Sciatic nerve (tissue), 2 donors: ENCODE results near the gene TTC27. TPM values are rescaled to one million over a fixed set of nuclear protein-coding genes. Genes with fewer than 3 reads are reported as not detected.
"Not testable (repeated sequence)": the region's sequence is repeated elsewhere in the genome, so short reads cannot be mapped to it uniquely, and the experiment has no call there.

Experiments
- ATAC-seq: fragments of 200-7000 bp; cut with Tn5 transposase; one replicate; pipeline ENCODE4 v1.9.1; 2020; ENCODE audit warnings: mild to moderate bottlenecking, moderate library complexity
- DNase-seq: peaks from one replicate; pipeline ENCODE4 v3.0.0-alpha.2; 2020; ENCODE audit warnings: low spot score
- intact Hi-C: fragments of 100-400 bp; cut with DNase I; formaldehyde crosslinking; loops from one replicate; pipeline ENCODE4 v1.14.2; 2022
- total RNA-seq: library from RNA; stranded (reverse); fragmentation: NEBNext Ultra II Directional; extraction: Animal tissue kit (Norgen Biotek cat#: 25700); gene quantifications from one replicate; pipeline ENCODE4 v1.2.1, GENCODE V29; 2021
- donor health status: DM: no; HTN: no; CAD: no.
- donor health status: DM: no; HTN: no; CAD: no.

Gene TTC27
- 19.0 TPM for total RNA-seq

DNA sequence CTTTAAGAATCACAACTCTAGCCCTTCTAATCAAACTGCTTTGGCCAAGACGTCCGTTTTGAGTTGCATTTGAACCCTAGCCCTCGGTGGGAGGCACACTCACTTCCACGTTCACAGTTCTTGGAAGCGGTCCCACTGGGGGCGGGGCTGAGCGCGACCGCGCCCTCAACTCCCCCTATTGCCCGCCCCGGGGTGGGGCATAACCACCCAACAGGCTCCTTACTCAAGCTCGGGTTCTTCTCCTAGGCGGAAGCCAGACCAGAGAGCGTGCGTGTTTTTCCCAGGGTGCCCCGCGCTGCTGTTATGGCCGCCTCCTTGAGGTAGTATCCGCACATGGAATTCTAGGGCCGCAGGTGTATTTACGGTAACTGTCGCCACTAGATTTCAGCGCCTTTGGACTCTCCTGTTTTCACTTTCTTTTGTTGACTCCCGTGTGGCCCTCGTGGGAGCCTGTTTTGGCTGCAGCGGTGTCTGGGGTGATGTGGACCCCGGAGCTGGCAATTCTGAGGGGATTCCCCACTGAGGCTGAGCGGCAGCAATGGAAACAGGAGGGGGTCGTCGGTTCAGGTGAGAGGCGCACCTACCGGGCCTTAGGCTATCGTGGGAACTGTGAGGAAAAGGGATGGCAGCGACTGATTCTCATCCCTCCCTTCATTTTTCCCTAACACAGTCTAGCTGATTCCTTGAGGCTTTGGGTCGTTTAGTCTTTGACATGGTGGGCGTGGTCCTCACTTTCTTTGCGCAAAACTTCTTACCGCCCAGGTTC is at the start of gene TTC27:
TTC27 (plus strand) TSS at position 237 of the 766 bp plus-strand sequence; CDS start at position 480, 243 bp downstream.
- DNase-seq: peak; percentile 97
- peak; percentile 100 for ATAC-seq

GRCh38 chr2:32591669-32592463 is 36.0 kb upstream of the TTC27 start:
- intact Hi-C loops: no loop called here
- ATAC-seq (no peak), DNase-seq (no peak)

More for the DNA sequence above, at the start of gene TTC27:
- intact Hi-C loops: no loop called here

DNA sequence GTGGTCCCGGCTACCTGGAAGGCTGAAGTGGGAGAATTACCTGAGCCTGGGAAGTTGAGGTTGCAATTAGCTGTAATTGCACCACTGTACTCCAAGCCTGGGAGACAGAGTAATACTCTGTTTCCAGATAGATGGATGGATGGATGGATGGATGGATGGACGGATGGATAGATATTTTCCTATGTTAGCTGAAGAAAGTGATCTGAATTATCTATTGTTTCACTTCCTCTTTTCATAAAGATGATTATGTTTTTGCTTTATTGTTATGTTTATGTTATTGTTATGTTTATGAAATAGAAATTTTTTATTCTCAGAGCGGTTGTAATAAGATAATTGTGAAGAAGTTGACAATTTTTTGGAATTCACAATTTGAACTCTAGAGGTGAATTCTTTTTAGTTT is 33.3 kb upstream of the TTC27 start:
- no peak for ATAC-seq
- DNase-seq: no peak
- intact Hi-C loops: no loop called here

DNA sequence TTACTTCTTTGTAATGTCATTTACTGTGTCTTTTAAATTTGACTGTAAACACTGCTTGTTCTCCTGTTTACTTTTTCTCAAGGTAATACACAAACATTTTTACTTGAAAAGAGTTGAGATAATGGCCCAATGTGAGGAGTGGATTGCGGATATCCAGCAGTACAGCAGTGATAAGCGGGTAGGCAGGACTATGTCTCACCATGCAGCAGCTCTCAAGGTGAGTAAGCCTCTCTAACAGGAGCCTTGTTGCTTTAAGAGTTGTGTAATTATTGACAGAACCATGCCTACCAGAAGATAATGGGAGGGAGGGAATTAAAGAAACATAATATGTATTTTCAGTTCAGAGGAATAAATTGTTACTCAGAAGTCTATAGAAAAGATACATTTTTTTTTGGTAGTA is 16.5 kb upstream of the TTC27 start:
- intact Hi-C loops: no loop called here
- DNase-seq (no peak), ATAC-seq (no peak)

DNA sequence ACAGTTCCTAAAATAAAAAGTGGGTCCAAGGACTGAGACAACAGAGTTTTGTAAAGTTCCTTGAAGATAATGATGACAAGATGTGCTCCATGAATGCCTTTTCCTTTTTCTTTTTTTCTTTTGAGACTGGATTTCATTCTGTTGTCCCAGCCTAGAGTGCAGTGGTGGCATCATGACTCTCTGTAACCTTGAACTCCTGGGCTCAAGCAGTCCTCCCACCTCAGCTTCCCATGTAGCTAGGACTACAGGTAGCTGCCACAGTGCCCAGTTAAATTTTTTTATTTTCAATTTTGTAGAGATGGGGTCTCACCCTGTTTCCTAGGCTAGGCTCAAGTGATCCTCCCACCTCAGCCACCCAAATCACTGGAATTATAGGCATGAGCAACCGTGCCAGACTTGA is 16.1 kb upstream of the TTC27 start:
- ATAC-seq: no peak

DNA sequence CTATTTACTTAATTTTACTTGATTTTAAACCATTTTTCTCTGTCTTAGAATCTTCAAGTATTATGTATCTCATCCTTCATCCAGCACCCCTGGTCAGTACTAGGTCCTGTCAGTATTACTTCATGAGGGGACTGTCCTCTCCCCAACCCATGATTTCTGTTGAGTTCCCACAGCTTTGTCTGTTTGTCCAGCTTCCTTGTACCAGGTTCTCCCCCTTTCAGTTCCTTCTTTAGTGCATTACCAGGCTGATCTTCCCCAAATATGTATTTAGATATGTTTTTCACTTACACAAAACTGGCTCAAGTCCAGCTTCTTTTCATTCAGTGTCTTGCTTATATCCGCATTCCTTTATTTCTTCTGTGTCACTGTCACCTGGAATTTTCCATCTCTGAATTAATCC is 13.8 kb upstream of the TTC27 start:
- ATAC-seq: no peak
- DNase-seq: no peak
- intact Hi-C loops: no loop called here

More for the DNA sequence above, 16.1 kb upstream of the TTC27 start:
- DNase-seq: no peak
- intact Hi-C loops: no loop called here

- intact Hi-C loops: no loop called here
- no peak for ATAC-seq
Observed at GRCh38 chr2:32617599-32618189, 10.2 kb upstream of the TTC27 start.

GRCh38 chr2:32622570-32623310 is 5.1 kb upstream of the TTC27 start:
- intact Hi-C loops: no loop called here
- no peak for DNase-seq
- ATAC-seq: peak; percentile 56

More at GRCh38 chr2:32617599-32618189, 10.2 kb upstream of the TTC27 start:
- DNase-seq: no peak

DNA sequence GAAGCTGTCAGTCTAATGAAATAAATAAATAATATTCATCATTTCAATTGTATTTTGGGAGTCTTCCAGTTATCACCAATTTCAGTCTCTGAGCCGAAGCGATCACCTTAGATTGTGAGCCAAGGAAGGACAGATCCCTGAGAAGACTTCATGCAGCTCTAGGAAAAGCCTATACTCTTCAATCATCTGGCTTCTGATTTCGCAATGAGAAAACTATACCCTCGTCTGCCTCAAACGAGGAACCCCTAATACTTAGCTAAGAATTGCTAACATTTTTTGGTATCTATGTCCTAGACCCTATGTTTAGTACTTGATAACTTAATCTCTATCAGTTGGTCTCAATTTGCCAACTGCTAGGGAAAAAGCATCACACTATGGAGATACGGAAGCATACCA is 4.5 kb upstream of the TTC27 start:
- intact Hi-C loops: no loop called here
- ATAC-seq (no peak), DNase-seq (no peak)

DNA sequence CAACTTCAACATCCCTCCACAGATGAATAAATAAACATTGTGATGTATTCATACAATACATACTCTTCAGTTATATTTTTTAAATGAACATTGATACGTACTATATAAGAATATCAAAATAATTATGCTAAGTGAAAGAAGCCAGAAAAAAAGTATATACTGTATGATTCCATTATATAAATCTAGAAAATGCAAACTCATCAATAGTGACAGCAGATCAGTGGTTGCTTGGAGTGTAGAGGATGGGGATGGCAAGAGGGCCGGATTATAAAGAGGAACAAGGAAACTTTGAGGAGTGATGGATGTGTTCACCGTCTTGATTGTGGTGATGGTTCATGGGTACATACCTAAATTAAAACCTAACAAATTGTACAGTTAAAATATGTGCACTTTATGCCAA is 3.0 kb upstream of the TTC27 start:
- no peak for ATAC-seq
- no peak for DNase-seq
- intact Hi-C loops: no loop called here

DNA sequence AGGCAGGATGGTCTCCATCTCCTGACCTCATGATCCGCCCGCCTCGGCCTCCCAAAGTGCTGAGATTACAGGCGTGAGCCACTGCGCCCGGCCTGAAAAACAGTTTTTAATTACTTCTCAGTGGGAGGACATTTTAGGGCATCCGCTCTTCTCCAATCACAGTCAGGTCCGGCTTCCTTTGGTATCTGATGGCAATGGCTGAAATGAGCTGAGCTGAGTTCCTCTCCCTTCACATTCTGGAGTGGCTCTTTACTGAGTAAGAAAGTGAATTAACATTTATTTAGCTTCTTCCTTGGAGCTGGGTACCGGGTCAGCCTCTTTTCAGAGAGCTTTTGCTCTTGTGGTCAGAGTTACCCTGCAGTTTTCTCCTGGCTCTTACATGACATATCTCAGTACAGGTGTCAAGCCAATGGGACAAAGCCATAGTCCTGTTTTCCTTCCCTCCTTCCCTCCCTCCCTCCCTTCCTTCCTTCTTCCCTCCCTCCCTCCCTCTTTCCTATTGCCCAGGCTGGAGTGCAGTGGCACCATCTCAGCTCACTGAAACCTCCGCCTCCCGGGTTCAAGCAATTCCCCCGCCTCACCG is 1.1 kb upstream of the TTC27 start:
- no peak for DNase-seq
- no peak for ATAC-seq
- intact Hi-C loops: no loop called here

- peak; percentile 74 for ATAC-seq
- intact Hi-C loops: no loop called here
Observed at GRCh38 chr2:32627441-32627813, 423 bp upstream of the TTC27 start.

DNA sequence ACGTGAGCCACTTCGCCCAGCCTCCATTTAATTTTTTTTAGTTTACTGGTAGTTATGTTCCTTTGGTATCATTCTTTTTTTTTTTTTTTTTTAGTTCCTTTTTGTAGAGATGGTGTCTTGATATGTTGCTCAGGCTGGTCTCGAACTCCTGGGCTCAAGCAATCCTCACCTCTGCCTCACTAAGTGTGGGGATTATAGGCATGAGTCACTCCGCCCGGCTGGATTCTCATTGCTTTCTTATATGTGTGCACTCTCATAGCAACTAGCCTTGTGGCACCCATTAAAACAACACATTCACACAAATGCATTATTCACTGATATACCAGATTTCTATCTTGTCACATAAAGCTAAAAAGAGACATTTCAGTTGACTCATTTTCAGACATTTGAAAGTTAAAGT is 4.2 kb downstream of the TTC27 start:
- intact Hi-C loops: no loop called here
- no peak for DNase-seq
- no peak for ATAC-seq

More at GRCh38 chr2:32627441-32627813, 423 bp upstream of the TTC27 start:
- no peak for DNase-seq

GRCh38 chr2:32633040-32633439 is 5.2 kb downstream of the TTC27 start:
- intact Hi-C loops: no loop called here
- ATAC-seq (no peak), DNase-seq (no peak)

- DNase-seq, intact Hi-C loops, ATAC-seq: not testable (repeated sequence)
Observed at GRCh38 chr2:32638548-32638947, 10.7 kb downstream of the TTC27 start.

- DNase-seq (no peak), ATAC-seq (no peak)
- intact Hi-C loops: no loop called here
Observed at GRCh38 chr2:32641180-32641579, 13.3 kb downstream of the TTC27 start.

DNA sequence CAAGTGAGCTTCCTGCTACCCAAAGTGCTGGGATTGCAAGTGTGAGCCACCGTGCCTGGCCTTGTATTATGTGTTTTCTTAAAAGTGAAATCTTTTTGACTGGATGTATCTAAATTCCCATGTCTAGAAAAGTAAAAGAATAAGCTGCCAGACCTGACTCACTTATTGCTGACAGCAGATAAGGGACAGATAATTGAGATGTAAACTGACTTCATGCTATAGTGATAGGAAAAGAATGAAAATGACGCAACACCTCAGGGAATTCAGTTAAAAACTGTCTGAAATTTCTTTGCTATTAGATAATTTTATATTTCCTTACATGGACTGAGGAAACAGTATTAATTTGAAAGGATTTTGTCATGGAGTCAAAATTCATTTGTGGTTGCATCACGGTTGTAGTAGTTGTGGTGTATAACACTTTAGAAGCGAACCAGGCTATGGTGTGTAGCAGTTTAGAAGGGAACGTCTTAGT is 19.4 kb downstream of the TTC27 start:
- no peak for ATAC-seq

GRCh38 chr2:32652555-32653209 is 24.8 kb downstream of the TTC27 start:
- intact Hi-C loops: no loop called here
- DNase-seq: no peak
- ATAC-seq: no peak

More for the DNA sequence above, 19.4 kb downstream of the TTC27 start:
- DNase-seq: no peak
- intact Hi-C loops: no loop called here
